IMR-90 (cell line): ENCODE data around the gene RNF38. TPM values are rescaled to one million over a fixed set of nuclear protein-coding genes. Genes with fewer than 3 reads are reported as not detected.
A peak's percentile ranks its signal among the peaks of the same experiment; 100 is the strongest.

Source experiments
- ATAC-seq: fragments of 200-7000 bp; cut with Tn5 transposase; 2 replicates; pipeline ENCODE4 v1.9.1; 2020; ENCODE audit warnings: low read depth, mild to moderate bottlenecking, moderate library complexity
- BruUV-seq: library from RNA; stranded (reverse); fragments of 400-500 nt; replicated peaks from 2 replicates; lab custom pipeline; 2021; lab: Mats Ljungman, UMichigan
- CTCF ChIA-PET: fragments of 300-600 bp; formaldehyde crosslinking; extraction: SDS; loops from one replicate; lab custom pipeline; 2021; ENCODE audit warnings: antibody characterized with exemption; lab: Yijun Ruan, JAX
- POLR2A ChIA-PET: fragments of 300-600 bp; sonication (Branson Sonifier 250); formaldehyde crosslinking; loops from one replicate; lab custom pipeline; 2022; ENCODE audit warnings: antibody characterized with exemption; ENCODE audit not compliant: unreplicated experiment; lab: Charles Lee
- DNase-seq: peaks from one replicate; pipeline ENCODE4 v3.0.0; 2013
- H2AFZ ChIP-seq: replicated peaks from 2 replicates; pipeline ENCODE3; 2013; ENCODE audit warnings: low read length, mild to moderate bottlenecking; ENCODE audit not compliant: poor library complexity
- H2AK5ac ChIP-seq: 2 replicates; pipeline ENCODE4 v1.6.1; 2013; ENCODE audit warnings: low read depth, low read length, inconsistent platforms
- H2AK9ac ChIP-seq: replicated peaks from 2 replicates; pipeline ENCODE3; 2013; ENCODE audit warnings: mild to moderate bottlenecking, low read depth, low read length, moderate library complexity; ENCODE audit not compliant: poor library complexity
- H2BK120ac ChIP-seq: 2 replicates; pipeline ENCODE4 v1.6.1; 2013; ENCODE audit warnings: low read depth, low read length, inconsistent platforms
- H2BK15ac ChIP-seq: 3 replicates; pipeline ENCODE4 v1.6.1; 2013; ENCODE audit warnings: low read depth, low read length, inconsistent platforms
- H2BK20ac ChIP-seq: 2 replicates; pipeline ENCODE4 v1.6.1; 2013; ENCODE audit warnings: low read depth, mild to moderate bottlenecking, inconsistent platforms, low read length, moderate library complexity
- H2BK5ac ChIP-seq: 2 replicates; pipeline ENCODE4 v1.6.1; 2013; ENCODE audit warnings: mild to moderate bottlenecking, low read depth, low read length, inconsistent platforms; ENCODE audit not compliant: poor library complexity, severe bottlenecking
- H3K14ac ChIP-seq: replicated peaks from 2 replicates; pipeline ENCODE4 v1.6.1; 2013; ENCODE audit warnings: low read depth, low read length, inconsistent platforms
- H3K18ac ChIP-seq: 2 replicates; pipeline ENCODE4 v1.6.1; 2013; ENCODE audit warnings: low read depth, low read length, control low read depth
- H3K23ac ChIP-seq: 2 replicates; pipeline ENCODE4 v1.6.1; 2013; ENCODE audit warnings: low read depth, low read length, inconsistent platforms
- H3K27ac ChIP-seq: 2 replicates; pipeline ENCODE4 v1.5.1; 2013; ENCODE audit warnings: mild to moderate bottlenecking, control low read depth, low read length; ENCODE audit not compliant: insufficient read depth
- H3K27me3 ChIP-seq: 2 replicates; pipeline ENCODE4 v1.6.1; 2013; ENCODE audit warnings: low read length; ENCODE audit not compliant: control insufficient read depth, insufficient read depth
- H3K36me3 ChIP-seq: 2 replicates; pipeline ENCODE4 v1.6.1; 2013; ENCODE audit warnings: low read length, mixed read lengths; ENCODE audit not compliant: control insufficient read depth, insufficient read depth
- H3K4ac ChIP-seq: 2 replicates; pipeline ENCODE4 v1.6.1; 2013; ENCODE audit warnings: low read depth, low read length, inconsistent platforms
- H3K4me1 ChIP-seq: 2 replicates; pipeline ENCODE4 v1.6.1; 2013; ENCODE audit warnings: low read length, mixed read lengths; ENCODE audit not compliant: control insufficient read depth, insufficient read depth
- H3K4me2 ChIP-seq: 2 replicates; pipeline ENCODE4 v1.6.1; 2013; ENCODE audit warnings: low read depth, mild to moderate bottlenecking, control low read depth, low read length, moderate library complexity
- H3K4me3 ChIP-seq: 2 replicates; pipeline ENCODE4 v1.5.1; 2013; ENCODE audit warnings: low read depth, mild to moderate bottlenecking, control low read depth, low read length, moderate library complexity; ENCODE audit not compliant: insufficient read depth
- H3K56ac ChIP-seq: 2 replicates; pipeline ENCODE4 v1.6.1; 2013; ENCODE audit warnings: low read length, inconsistent platforms; ENCODE audit not compliant: insufficient read depth; ENCODE audit errors: extremely low read depth
- H3K79me1 ChIP-seq, 2 experiments: 2 replicates each; pipeline ENCODE4 v1.6.1; 2013; ENCODE audit warnings: low read length in 2 of 2, inconsistent platforms in 1 of 2, low read depth in 1 of 2
- H3K9ac ChIP-seq: 2 replicates; pipeline ENCODE4 v1.6.1; 2013; ENCODE audit warnings: low read depth, low read length, control low read depth
- H3K9me1 ChIP-seq: 2 replicates; pipeline ENCODE4 v1.6.1; 2013; ENCODE audit warnings: low read length, inconsistent platforms; ENCODE audit not compliant: insufficient read depth
- H3K9me3 ChIP-seq: 2 replicates; pipeline ENCODE4 v1.6.1; 2013; ENCODE audit warnings: low read length; ENCODE audit not compliant: control insufficient read depth, insufficient read depth
- H4K20me1 ChIP-seq: 2 replicates; pipeline ENCODE4 v1.6.1; 2013; ENCODE audit warnings: low read length, inconsistent platforms; ENCODE audit not compliant: insufficient read depth
- H4K5ac ChIP-seq: 2 replicates; pipeline ENCODE4 v1.6.1; 2013; ENCODE audit warnings: mild to moderate bottlenecking, low read depth, low read length, control low read depth
- H4K8ac ChIP-seq, 2 experiments: 2 replicates each; pipeline ENCODE4 v1.6.1; 2013; ENCODE audit warnings: low read depth in 2 of 2, low read length in 2 of 2, control low read depth in 1 of 2, inconsistent platforms in 1 of 2
- H4K91ac ChIP-seq: 2 replicates; pipeline ENCODE4 v1.6.1; 2013; ENCODE audit warnings: low read depth, low read length, inconsistent platforms; ENCODE audit not compliant: insufficient read depth
- CEBPB ChIP-seq: IDR thresholded peaks from 2 replicates; pipeline ENCODE4 v1.6.1; 2012; ENCODE audit warnings: low read depth, low read length, improper control_type of control experiment
- CHD1 ChIP-seq: IDR thresholded peaks from 2 replicates; pipeline ENCODE4 v1.6.1; 2012; ENCODE audit warnings: low read depth, low read length, improper control_type of control experiment
- CTCF ChIP-seq: conservative IDR thresholded peaks from 2 replicates; pipeline ENCODE4 v1.5.1; 2012; ENCODE audit warnings: mild to moderate bottlenecking, low read depth, low read length, improper control_type of control experiment
- ELK1 ChIP-seq: fragments of 150-350 bp; IDR thresholded peaks from 2 replicates; pipeline ENCODE4 v1.6.1; 2016; ENCODE audit warnings: low read depth, mild to moderate bottlenecking, low read length, moderate library complexity, borderline replicate concordance
- FOS ChIP-seq: fragments of 150-350 bp; IDR thresholded peaks from 2 replicates; pipeline ENCODE4 v1.6.1; 2016; ENCODE audit warnings: low read depth, low read length
- MAFK ChIP-seq: IDR thresholded peaks from 2 replicates; pipeline ENCODE4 v1.6.1; 2012; ENCODE audit warnings: low read depth, low read length, improper control_type of control experiment
- MAZ ChIP-seq: IDR thresholded peaks from 2 replicates; pipeline ENCODE4 v1.6.1; 2012; ENCODE audit warnings: low read depth, mild to moderate bottlenecking, low read length, improper control_type of control experiment, moderate library complexity, borderline replicate concordance
- MXI1 ChIP-seq: IDR thresholded peaks from 2 replicates; pipeline ENCODE4 v1.6.1; 2012; ENCODE audit warnings: low read depth, mild to moderate bottlenecking, low read length, moderate library complexity, borderline replicate concordance
- NFE2L2 ChIP-seq: fragments of 150-350 bp; IDR thresholded peaks from 2 replicates; pipeline ENCODE4 v1.6.1; 2016; ENCODE audit warnings: low read depth, mild to moderate bottlenecking, low read length
- POLR2A ChIP-seq: IDR thresholded peaks from 2 replicates; pipeline ENCODE4 v1.6.1; 2012; ENCODE audit warnings: mild to moderate bottlenecking, low read depth, low read length
- RAD21 ChIP-seq: IDR thresholded peaks from 2 replicates; pipeline ENCODE4 v1.6.1; 2012; ENCODE audit warnings: low read length, improper control_type of control experiment
- RCOR1 ChIP-seq: IDR thresholded peaks from 2 replicates; pipeline ENCODE4 v1.6.1; 2012; ENCODE audit warnings: mild to moderate bottlenecking, low read length, improper control_type of control experiment; ENCODE audit not compliant: insufficient replicate concordance
- RFX5 ChIP-seq: IDR thresholded peaks from 2 replicates; pipeline ENCODE4 v1.8.0; 2012; ENCODE audit warnings: low read depth, mild to moderate bottlenecking, low read length, moderate library complexity
- SMC3 ChIP-seq: fragments of 150-350 bp; IDR thresholded peaks from 2 replicates; pipeline ENCODE4 v1.6.1; 2016; ENCODE audit warnings: low read depth, mild to moderate bottlenecking, antibody characterized with exemption, low read length, moderate library complexity
- WGBS, 2 experiments: methylation state at CpG; one replicate each; pipeline versions ENCODE4 v1.1.5 to v1.1.7; 2013; ENCODE audit warnings: missing lambda C conversion rate in 2 of 2; ENCODE audit not compliant: insufficient read length in 1 of 2; ENCODE audit errors: extremely low coverage in 2 of 2; 5-methylcytosine and 5-hydroxymethylcytosine counted together
- dilution Hi-C: fragments of 300-500 bp; cut with HindIII; formaldehyde crosslinking; loops from one replicate; pipeline ENCODE4 v1.14.3; 2018; ENCODE audit warnings: low sequenced_read_pairs; ENCODE audit not compliant: unreplicated experiment
- in situ Hi-C: fragments of 300-500 bp; cut with MboI; formaldehyde crosslinking; loops from 3 replicates; pipeline ENCODE4 v1.14.3; 2019; ENCODE audit warnings: low sequenced_read_pairs, inconsistent platforms, mixed read lengths
- intact Hi-C: fragments of 100-400 bp; cut with micrococcal nuclease; formaldehyde crosslinking; loops from 2 replicates; pipeline ENCODE4 v1.10.0; 2022
- polyA plus RNA-seq, 3 experiments: library from polyadenylated mRNA; depleted of rRNA; stranded (reverse); fragments of >200 nt; gene quantifications; 2 replicates each; pipeline ENCODE4 v1.2.3, GENCODE V29; 2012; ENCODE audit warnings: low replicate concordance in 1 of 3
- total RNA-seq: library from RNA; depleted of rRNA; stranded (reverse); fragments of >200 nt; gene quantifications from 2 replicates; pipeline ENCODE4 v1.2.3, GENCODE V29; 2012

Gene RNF38
- total and polyA plus RNA-seq, 2 of the 4 experiments (the other 2 are of a cell fraction), result 8.8 to 11.2 TPM

- no peak overlapping the region for H2AK5ac ChIP-seq
- no TSS peak for BruUV-seq
- H3K27me3 ChIP-seq, result no peaks in the 10 kb centered on the region
- no peaks in the 10 kb centered on the region for H3K36me3 ChIP-seq
- H3K9me3 ChIP-seq, result peaks cover 2% of the 10 kb centered on the region; the same call in 1 of the 2 replicates
- no peak overlapping the region for H3K4me2 ChIP-seq
- no peak overlapping the region for H2BK15ac ChIP-seq
- no peak overlapping the region for H2BK20ac ChIP-seq
- H2BK5ac ChIP-seq, result no peak overlapping the region
- H3K4me1 ChIP-seq, result peaks cover 2% of the 10 kb centered on the region; the same call in 1 of the 2 replicates
- H3K23ac ChIP-seq, result no peak overlapping the region
- no peak overlapping the region for H3K18ac ChIP-seq
- peaks cover 17% of the 10 kb centered on the region; the same call in 1 of the 2 replicates for H4K20me1 ChIP-seq
- H3K14ac ChIP-seq, result no peak overlapping the region
- H4K5ac ChIP-seq, result no peak overlapping the region
- no peaks in the 10 kb centered on the region for H3K9me1 ChIP-seq
- no peak overlapping the region for H2BK120ac ChIP-seq
- no peak overlapping the region for H3K9ac ChIP-seq
- TF ChIP-seq RCOR1, result no peak
- no peak for TF ChIP-seq POLR2A
- TF ChIP-seq RFX5, result no peak
- TF ChIP-seq CTCF, result no peak
- no peak for TF ChIP-seq MAZ
- no peak for TF ChIP-seq FOS
- no peak for TF ChIP-seq MXI1
- TF ChIP-seq SMC3, result no peak
- no peak for TF ChIP-seq MAFK
- TF ChIP-seq ELK1, result no peak
- TF ChIP-seq CHD1, result no peak
- TF ChIP-seq NFE2L2, result no peak
- TF ChIP-seq RAD21, result no peak
- no peak for TF ChIP-seq CEBPB
- no peak overlapping the region for H3K4ac ChIP-seq
- H4K8ac ChIP-seq, result no peak overlapping the region
- no peak overlapping the region for H2AK9ac ChIP-seq
- ATAC-seq (no peak), DNase-seq (peak; percentile 10)
- H3K56ac ChIP-seq, result no peak overlapping the region
- no CpG with 5 or more reads among the region's 4 CpGs for WGBS, 2 experiments
- H2AFZ ChIP-seq, result no peak overlapping the region
- CTCF ChIA-PET, result interaction anchor here (0.5 to 2.2 kb wide), 2 partner anchors 35 to 36 kb away, joined by 4 to 9 read pairs; no protein-coding TSS in a partner anchor
- no peak overlapping the region for H4K91ac ChIP-seq
- peaks cover 23 to 51% of the 10 kb centered on the region in 2 experiments; a peak in 3 of 4 replicates for H3K79me1 ChIP-seq
- intact Hi-C loops (no loop called here), in situ Hi-C loops (no loop called here), dilution Hi-C loops (no loop called here)
- POLR2A ChIA-PET, result no interaction called here
- H3K4me3 ChIP-seq, result no peak overlapping the region
- no peak overlapping the region for H3K27ac ChIP-seq
Observed at GRCh38 chr9:36443581-36443980, 43.5 kb upstream of the RNF38 start.
